ENCODE data around the gene LRRC8E.

DNA sequence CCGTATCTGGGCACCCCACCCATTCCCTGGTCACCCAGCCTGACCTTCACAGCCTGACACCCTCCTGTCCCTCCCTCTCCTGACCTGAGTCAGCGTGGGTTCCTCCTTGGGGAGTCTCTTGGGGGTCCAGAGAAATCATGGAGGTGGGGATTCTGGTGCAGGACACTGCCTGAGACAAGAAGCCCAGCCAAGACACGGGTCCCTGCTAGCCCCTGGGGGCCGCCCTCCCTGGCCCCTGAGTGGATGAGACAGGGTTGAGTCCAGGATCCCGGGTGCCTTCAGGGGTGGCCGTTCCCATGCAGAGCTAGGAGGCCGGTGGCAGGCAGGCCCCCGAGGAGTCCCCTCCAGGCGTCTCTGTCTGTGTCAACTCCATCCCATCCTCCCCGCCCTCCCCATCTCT lies 17.0 kb downstream of the LRRC8E start:
- no peak for TF ChIP-seq EP300 (IDR thresholded peaks at IDR 0.05; ENCODE audit: borderline replicate concordance in 1 of 2, control insufficient read depth in 1 of 2, low read depth in 2 of 2, low read length in 2 of 2)
- TF ChIP-seq, protein P1, sequence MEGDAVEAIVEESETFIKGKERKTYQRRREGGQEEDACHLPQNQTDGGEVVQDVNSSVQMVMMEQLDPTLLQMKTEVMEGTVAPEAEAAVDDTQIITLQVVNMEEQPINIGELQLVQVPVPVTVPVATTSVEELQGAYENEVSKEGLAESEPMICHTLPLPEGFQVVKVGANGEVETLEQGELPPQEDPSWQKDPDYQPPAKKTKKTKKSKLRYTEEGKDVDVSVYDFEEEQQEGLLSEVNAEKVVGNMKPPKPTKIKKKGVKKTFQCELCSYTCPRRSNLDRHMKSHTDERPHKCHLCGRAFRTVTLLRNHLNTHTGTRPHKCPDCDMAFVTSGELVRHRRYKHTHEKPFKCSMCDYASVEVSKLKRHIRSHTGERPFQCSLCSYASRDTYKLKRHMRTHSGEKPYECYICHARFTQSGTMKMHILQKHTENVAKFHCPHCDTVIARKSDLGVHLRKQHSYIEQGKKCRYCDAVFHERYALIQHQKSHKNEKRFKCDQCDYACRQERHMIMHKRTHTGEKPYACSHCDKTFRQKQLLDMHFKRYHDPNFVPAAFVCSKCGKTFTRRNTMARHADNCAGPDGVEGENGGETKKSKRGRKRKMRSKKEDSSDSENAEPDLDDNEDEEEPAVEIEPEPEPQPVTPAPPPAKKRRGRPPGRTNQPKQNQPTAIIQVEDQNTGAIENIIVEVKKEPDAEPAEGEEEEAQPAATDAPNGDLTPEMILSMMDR (IDR thresholded peaks at IDR 0.05 in 2 of 3, conservative IDR thresholded peaks at IDR 0.05 in 1 of 3; ENCODE audit: control insufficient read depth in 2 of 3, extremely low read depth in 1 of 3, insufficient read depth in 1 of 3, low read depth in 3 of 3, low read length in 3 of 3) = no peak
- TF ChIP-seq SMC3 (IDR thresholded peaks at IDR 0.05; ENCODE audit: borderline replicate concordance, low read length) = no peak
- no peak for TF ChIP-seq YY1 (IDR thresholded peaks at IDR 0.05; ENCODE audit: low read depth, low read length)
- no peak for TF ChIP-seq BHLHE40 (IDR thresholded peaks at IDR 0.05; ENCODE audit: borderline replicate concordance in 1 of 2, low read depth in 2 of 2, low read length in 1 of 2)
- TF ChIP-seq TAF1 (IDR thresholded peaks at IDR 0.05; ENCODE audit: borderline replicate concordance, low read depth, low read length) = no peak
- TF ChIP-seq SUZ12 (IDR thresholded peaks at IDR 0.05; ENCODE audit: unreplicated experiment) = no peak
- TF ChIP-seq, protein P2, sequence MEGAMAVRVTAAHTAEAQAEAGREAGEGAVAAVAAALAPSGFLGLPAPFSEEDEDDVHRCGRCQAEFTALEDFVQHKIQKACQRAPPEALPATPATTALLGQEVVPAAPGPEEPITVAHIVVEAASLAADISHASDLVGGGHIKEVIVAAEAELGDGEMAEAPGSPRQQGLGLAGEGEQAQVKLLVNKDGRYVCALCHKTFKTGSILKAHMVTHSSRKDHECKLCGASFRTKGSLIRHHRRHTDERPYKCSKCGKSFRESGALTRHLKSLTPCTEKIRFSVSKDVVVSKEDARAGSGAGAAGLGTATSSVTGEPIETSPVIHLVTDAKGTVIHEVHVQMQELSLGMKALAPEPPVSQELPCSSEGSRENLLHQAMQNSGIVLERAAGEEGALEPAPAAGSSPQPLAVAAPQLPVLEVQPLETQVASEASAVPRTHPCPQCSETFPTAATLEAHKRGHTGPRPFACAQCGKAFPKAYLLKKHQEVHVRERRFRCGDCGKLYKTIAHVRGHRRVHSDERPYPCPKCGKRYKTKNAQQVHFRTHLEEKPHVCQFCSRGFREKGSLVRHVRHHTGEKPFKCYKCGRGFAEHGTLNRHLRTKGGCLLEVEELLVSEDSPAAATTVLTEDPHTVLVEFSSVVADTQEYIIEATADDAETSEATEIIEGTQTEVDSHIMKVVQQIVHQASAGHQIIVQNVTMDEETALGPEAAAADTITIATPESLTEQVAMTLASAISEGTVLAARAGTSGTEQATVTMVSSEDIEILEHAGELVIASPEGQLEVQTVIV (IDR thresholded peaks at IDR 0.05; ENCODE audit: borderline replicate concordance, partially characterized antibody) = no peak
- no peak for TF ChIP-seq POLR2A (IDR thresholded peaks at IDR 0.05; ENCODE audit: low read depth, low read length)
- TF ChIP-seq, protein P3, sequence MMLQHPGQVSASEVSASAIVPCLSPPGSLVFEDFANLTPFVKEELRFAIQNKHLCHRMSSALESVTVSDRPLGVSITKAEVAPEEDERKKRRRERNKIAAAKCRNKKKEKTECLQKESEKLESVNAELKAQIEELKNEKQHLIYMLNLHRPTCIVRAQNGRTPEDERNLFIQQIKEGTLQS (IDR thresholded peaks at IDR 0.05; ENCODE audit: borderline replicate concordance, extremely low read depth, low read depth, low read length) = no peak
